IMR-90 (cell line): ENCODE results near the gene KRT80. TPM values are rescaled to one million over a fixed set of nuclear protein-coding genes. Genes with fewer than 3 reads are reported as not detected.

ENCODE experiments used
- ATAC-seq: fragments of 200-7000 bp; cut with Tn5 transposase; 2 replicates; pipeline ENCODE4 v1.9.1; 2020; ENCODE audit warnings: low read depth, mild to moderate bottlenecking, moderate library complexity
- BruUV-seq: library from RNA; stranded (reverse); fragments of 400-500 nt; replicated peaks from 2 replicates; lab custom pipeline; 2021; lab: Mats Ljungman, UMichigan
- CTCF ChIA-PET: fragments of 300-600 bp; formaldehyde crosslinking; extraction: SDS; loops from one replicate; lab custom pipeline; 2021; ENCODE audit warnings: antibody characterized with exemption; lab: Yijun Ruan, JAX
- POLR2A ChIA-PET: fragments of 300-600 bp; sonication (Branson Sonifier 250); formaldehyde crosslinking; loops from one replicate; lab custom pipeline; 2022; ENCODE audit warnings: antibody characterized with exemption; ENCODE audit not compliant: unreplicated experiment; lab: Charles Lee
- DNase-seq: peaks from one replicate; pipeline ENCODE4 v3.0.0; 2013
- H2AFZ ChIP-seq: replicated peaks from 2 replicates; pipeline ENCODE3; 2013; ENCODE audit warnings: low read length, mild to moderate bottlenecking; ENCODE audit not compliant: poor library complexity
- H2AK5ac ChIP-seq: 2 replicates; pipeline ENCODE4 v1.6.1; 2013; ENCODE audit warnings: low read depth, low read length, inconsistent platforms
- H2AK9ac ChIP-seq: replicated peaks from 2 replicates; pipeline ENCODE3; 2013; ENCODE audit warnings: mild to moderate bottlenecking, low read depth, low read length, moderate library complexity; ENCODE audit not compliant: poor library complexity
- H2BK120ac ChIP-seq: 2 replicates; pipeline ENCODE4 v1.6.1; 2013; ENCODE audit warnings: low read depth, low read length, inconsistent platforms
- H2BK15ac ChIP-seq: 3 replicates; pipeline ENCODE4 v1.6.1; 2013; ENCODE audit warnings: low read depth, low read length, inconsistent platforms
- H2BK20ac ChIP-seq: 2 replicates; pipeline ENCODE4 v1.6.1; 2013; ENCODE audit warnings: low read depth, mild to moderate bottlenecking, inconsistent platforms, low read length, moderate library complexity
- H2BK5ac ChIP-seq: 2 replicates; pipeline ENCODE4 v1.6.1; 2013; ENCODE audit warnings: mild to moderate bottlenecking, low read depth, low read length, inconsistent platforms; ENCODE audit not compliant: poor library complexity, severe bottlenecking
- H3K14ac ChIP-seq: replicated peaks from 2 replicates; pipeline ENCODE4 v1.6.1; 2013; ENCODE audit warnings: low read depth, low read length, inconsistent platforms
- H3K18ac ChIP-seq: 2 replicates; pipeline ENCODE4 v1.6.1; 2013; ENCODE audit warnings: low read depth, low read length, control low read depth
- H3K23ac ChIP-seq: 2 replicates; pipeline ENCODE4 v1.6.1; 2013; ENCODE audit warnings: low read depth, low read length, inconsistent platforms
- H3K27ac ChIP-seq: 2 replicates; pipeline ENCODE4 v1.5.1; 2013; ENCODE audit warnings: mild to moderate bottlenecking, control low read depth, low read length; ENCODE audit not compliant: insufficient read depth
- H3K27me3 ChIP-seq: 2 replicates; pipeline ENCODE4 v1.6.1; 2013; ENCODE audit warnings: low read length; ENCODE audit not compliant: control insufficient read depth, insufficient read depth
- H3K36me3 ChIP-seq: 2 replicates; pipeline ENCODE4 v1.6.1; 2013; ENCODE audit warnings: low read length, mixed read lengths; ENCODE audit not compliant: control insufficient read depth, insufficient read depth
- H3K4ac ChIP-seq: 2 replicates; pipeline ENCODE4 v1.6.1; 2013; ENCODE audit warnings: low read depth, low read length, inconsistent platforms
- H3K4me1 ChIP-seq: 2 replicates; pipeline ENCODE4 v1.6.1; 2013; ENCODE audit warnings: low read length, mixed read lengths; ENCODE audit not compliant: control insufficient read depth, insufficient read depth
- H3K4me2 ChIP-seq: 2 replicates; pipeline ENCODE4 v1.6.1; 2013; ENCODE audit warnings: low read depth, mild to moderate bottlenecking, control low read depth, low read length, moderate library complexity
- H3K4me3 ChIP-seq: 2 replicates; pipeline ENCODE4 v1.5.1; 2013; ENCODE audit warnings: low read depth, mild to moderate bottlenecking, control low read depth, low read length, moderate library complexity; ENCODE audit not compliant: insufficient read depth
- H3K56ac ChIP-seq: 2 replicates; pipeline ENCODE4 v1.6.1; 2013; ENCODE audit warnings: low read length, inconsistent platforms; ENCODE audit not compliant: insufficient read depth; ENCODE audit errors: extremely low read depth
- H3K79me1 ChIP-seq, 2 experiments: 2 replicates each; pipeline ENCODE4 v1.6.1; 2013; ENCODE audit warnings: low read length in 2 of 2, inconsistent platforms in 1 of 2, low read depth in 1 of 2
- H3K9ac ChIP-seq: 2 replicates; pipeline ENCODE4 v1.6.1; 2013; ENCODE audit warnings: low read depth, low read length, control low read depth
- H3K9me1 ChIP-seq: 2 replicates; pipeline ENCODE4 v1.6.1; 2013; ENCODE audit warnings: low read length, inconsistent platforms; ENCODE audit not compliant: insufficient read depth
- H3K9me3 ChIP-seq: 2 replicates; pipeline ENCODE4 v1.6.1; 2013; ENCODE audit warnings: low read length; ENCODE audit not compliant: control insufficient read depth, insufficient read depth
- H4K20me1 ChIP-seq: 2 replicates; pipeline ENCODE4 v1.6.1; 2013; ENCODE audit warnings: low read length, inconsistent platforms; ENCODE audit not compliant: insufficient read depth
- H4K5ac ChIP-seq: 2 replicates; pipeline ENCODE4 v1.6.1; 2013; ENCODE audit warnings: mild to moderate bottlenecking, low read depth, low read length, control low read depth
- H4K8ac ChIP-seq, 2 experiments: 2 replicates each; pipeline ENCODE4 v1.6.1; 2013; ENCODE audit warnings: low read depth in 2 of 2, low read length in 2 of 2, control low read depth in 1 of 2, inconsistent platforms in 1 of 2
- H4K91ac ChIP-seq: 2 replicates; pipeline ENCODE4 v1.6.1; 2013; ENCODE audit warnings: low read depth, low read length, inconsistent platforms; ENCODE audit not compliant: insufficient read depth
- BHLHE40 ChIP-seq: fragments of 150-350 bp; IDR thresholded peaks from 2 replicates; pipeline ENCODE4 v1.6.1; 2016; ENCODE audit warnings: mild to moderate bottlenecking, low read depth, low read length
- CEBPB ChIP-seq: IDR thresholded peaks from 2 replicates; pipeline ENCODE4 v1.6.1; 2012; ENCODE audit warnings: low read depth, low read length, improper control_type of control experiment
- CHD1 ChIP-seq: IDR thresholded peaks from 2 replicates; pipeline ENCODE4 v1.6.1; 2012; ENCODE audit warnings: low read depth, low read length, improper control_type of control experiment
- FOS ChIP-seq: fragments of 150-350 bp; IDR thresholded peaks from 2 replicates; pipeline ENCODE4 v1.6.1; 2016; ENCODE audit warnings: low read depth, low read length
- MAFK ChIP-seq: IDR thresholded peaks from 2 replicates; pipeline ENCODE4 v1.6.1; 2012; ENCODE audit warnings: low read depth, low read length, improper control_type of control experiment
- NFE2L2 ChIP-seq: fragments of 150-350 bp; IDR thresholded peaks from 2 replicates; pipeline ENCODE4 v1.6.1; 2016; ENCODE audit warnings: low read depth, mild to moderate bottlenecking, low read length
- POLR2A ChIP-seq: IDR thresholded peaks from 2 replicates; pipeline ENCODE4 v1.6.1; 2012; ENCODE audit warnings: mild to moderate bottlenecking, low read depth, low read length
- RCOR1 ChIP-seq: IDR thresholded peaks from 2 replicates; pipeline ENCODE4 v1.6.1; 2012; ENCODE audit warnings: mild to moderate bottlenecking, low read length, improper control_type of control experiment; ENCODE audit not compliant: insufficient replicate concordance
- RFX5 ChIP-seq: IDR thresholded peaks from 2 replicates; pipeline ENCODE4 v1.8.0; 2012; ENCODE audit warnings: low read depth, mild to moderate bottlenecking, low read length, moderate library complexity
- SMC3 ChIP-seq: fragments of 150-350 bp; IDR thresholded peaks from 2 replicates; pipeline ENCODE4 v1.6.1; 2016; ENCODE audit warnings: low read depth, mild to moderate bottlenecking, antibody characterized with exemption, low read length, moderate library complexity
- USF2 ChIP-seq: fragments of 150-350 bp; IDR thresholded peaks from 2 replicates; pipeline ENCODE4 v1.6.1; 2017; ENCODE audit warnings: mild to moderate bottlenecking, antibody characterized with exemption, low read length, low read depth
- WGBS, 2 experiments: methylation state at CpG; one replicate each; pipeline versions ENCODE4 v1.1.5 to v1.1.7; 2013; ENCODE audit warnings: missing lambda C conversion rate in 2 of 2; ENCODE audit not compliant: insufficient read length in 1 of 2; ENCODE audit errors: extremely low coverage in 2 of 2; 5-methylcytosine and 5-hydroxymethylcytosine counted together
- dilution Hi-C: fragments of 300-500 bp; cut with HindIII; formaldehyde crosslinking; loops from one replicate; pipeline ENCODE4 v1.14.3; 2018; ENCODE audit warnings: low sequenced_read_pairs; ENCODE audit not compliant: unreplicated experiment
- in situ Hi-C: fragments of 300-500 bp; cut with MboI; formaldehyde crosslinking; loops from 3 replicates; pipeline ENCODE4 v1.14.3; 2019; ENCODE audit warnings: low sequenced_read_pairs, inconsistent platforms, mixed read lengths
- intact Hi-C: fragments of 100-400 bp; cut with micrococcal nuclease; formaldehyde crosslinking; loops from 2 replicates; pipeline ENCODE4 v1.10.0; 2022
- polyA plus RNA-seq, 3 experiments: library from polyadenylated mRNA; depleted of rRNA; stranded (reverse); fragments of >200 nt; gene quantifications; 2 replicates each; pipeline ENCODE4 v1.2.3, GENCODE V29; 2012; ENCODE audit warnings: low replicate concordance in 1 of 3
- total RNA-seq: library from RNA; depleted of rRNA; stranded (reverse); fragments of >200 nt; gene quantifications from 2 replicates; pipeline ENCODE4 v1.2.3, GENCODE V29; 2012
- TF ChIP-seq, protein P1 (sequence below): fragments of 150-350 bp; IDR thresholded peaks from 2 replicates; pipeline ENCODE4 v1.6.1; 2016; ENCODE audit warnings: low read depth, mild to moderate bottlenecking, low read length, moderate library complexity, borderline replicate concordance

Gene KRT80
- total and polyA plus RNA-seq, 2 of the 4 experiments (the other 2 are of a cell fraction): 0.54 to 3.4 TPM

DNA sequence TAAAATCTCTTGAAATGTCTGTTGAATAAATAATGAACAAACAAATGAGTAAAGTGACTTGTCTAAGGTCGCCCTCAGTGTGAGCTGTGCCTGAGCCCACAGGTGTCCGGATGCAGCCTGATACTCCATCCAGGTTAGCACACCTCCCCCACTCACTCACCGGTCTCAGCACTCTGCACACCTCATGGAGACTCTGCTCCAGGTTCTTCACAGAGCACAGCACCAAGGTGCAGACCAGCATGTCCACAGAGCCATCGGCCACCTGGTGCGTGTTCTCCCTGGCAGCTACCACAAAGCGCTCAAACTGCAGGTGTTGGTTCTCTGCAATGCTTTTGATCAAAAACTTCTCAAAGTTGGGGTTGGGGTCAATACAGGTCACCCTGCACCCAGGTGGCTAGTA is 37.1 kb upstream of the KRT80 start:
- Histone ChIP-seq H3K4me2 (no peak overlapping the region), H3K9me3 (peaks cover 2% of the 10 kb centered on the region), H3K79me1 (peaks cover 0 to 17% of the 10 kb centered on the region in 2 experiments; a peak in 2 of 4 replicates), H4K5ac (no peak overlapping the region), H3K4me1 (peaks cover 23% of the 10 kb centered on the region), H4K8ac (peak overlapping the region in 1 of 2 experiments; percentile 93; a peak in 2 of 4 replicates), H3K18ac (no peak overlapping the region), H2BK20ac (peak overlapping the region; percentile 100), H3K4me3 (no peak overlapping the region), H2AK9ac (no peak overlapping the region), H4K91ac (peak overlapping the region; percentile 98), H3K9ac (no peak overlapping the region), H3K27ac (no peak overlapping the region), H3K36me3 (no peaks in the 10 kb centered on the region), H3K9me1 (peaks cover 29% of the 10 kb centered on the region), H3K27me3 (no peaks in the 10 kb centered on the region), H3K4ac (peak overlapping the region; percentile 99), H2AFZ (no peak overlapping the region), H2AK5ac (peak overlapping the region; percentile 94), H2BK15ac (peak overlapping the region; percentile 89; the same call in 2 of the 3 replicates), H3K23ac (no peak overlapping the region), H3K14ac (peak overlapping the region; percentile 44; the same call in 1 of the 2 replicates), H4K20me1 (no peaks in the 10 kb centered on the region), H3K56ac (no peak overlapping the region), H2BK5ac (no peak overlapping the region), H2BK120ac (peak overlapping the region; percentile 100)
- POLR2A ChIA-PET: no interaction called here
- BruUV-seq: no TSS peak
- 100% methylated on average over 2 of the region's 6 CpGs; no CpG with 5 or more reads in 1 of the 2 experiments for WGBS, 2 experiments
- DNase-seq (no peak), ATAC-seq (no peak)
- CTCF ChIA-PET: no interaction called here
- intact Hi-C loops (no loop called here), in situ Hi-C loops (no loop called here), dilution Hi-C loops (no loop called here)
- TF ChIP-seq, protein P1, sequence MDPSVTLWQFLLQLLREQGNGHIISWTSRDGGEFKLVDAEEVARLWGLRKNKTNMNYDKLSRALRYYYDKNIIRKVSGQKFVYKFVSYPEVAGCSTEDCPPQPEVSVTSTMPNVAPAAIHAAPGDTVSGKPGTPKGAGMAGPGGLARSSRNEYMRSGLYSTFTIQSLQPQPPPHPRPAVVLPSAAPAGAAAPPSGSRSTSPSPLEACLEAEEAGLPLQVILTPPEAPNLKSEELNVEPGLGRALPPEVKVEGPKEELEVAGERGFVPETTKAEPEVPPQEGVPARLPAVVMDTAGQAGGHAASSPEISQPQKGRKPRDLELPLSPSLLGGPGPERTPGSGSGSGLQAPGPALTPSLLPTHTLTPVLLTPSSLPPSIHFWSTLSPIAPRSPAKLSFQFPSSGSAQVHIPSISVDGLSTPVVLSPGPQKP: no peak
- TF ChIP-seq POLR2A (no peak), NFE2L2 (no peak), RCOR1 (no peak), SMC3 (no peak), FOS (no peak), MAFK (no peak), BHLHE40 (no peak), USF2 (no peak), CHD1 (no peak), CEBPB (no peak), RFX5 (no peak)
